Measurements from ENCODE around the gene PHF21A.

Gene PHF21A

DNA sequence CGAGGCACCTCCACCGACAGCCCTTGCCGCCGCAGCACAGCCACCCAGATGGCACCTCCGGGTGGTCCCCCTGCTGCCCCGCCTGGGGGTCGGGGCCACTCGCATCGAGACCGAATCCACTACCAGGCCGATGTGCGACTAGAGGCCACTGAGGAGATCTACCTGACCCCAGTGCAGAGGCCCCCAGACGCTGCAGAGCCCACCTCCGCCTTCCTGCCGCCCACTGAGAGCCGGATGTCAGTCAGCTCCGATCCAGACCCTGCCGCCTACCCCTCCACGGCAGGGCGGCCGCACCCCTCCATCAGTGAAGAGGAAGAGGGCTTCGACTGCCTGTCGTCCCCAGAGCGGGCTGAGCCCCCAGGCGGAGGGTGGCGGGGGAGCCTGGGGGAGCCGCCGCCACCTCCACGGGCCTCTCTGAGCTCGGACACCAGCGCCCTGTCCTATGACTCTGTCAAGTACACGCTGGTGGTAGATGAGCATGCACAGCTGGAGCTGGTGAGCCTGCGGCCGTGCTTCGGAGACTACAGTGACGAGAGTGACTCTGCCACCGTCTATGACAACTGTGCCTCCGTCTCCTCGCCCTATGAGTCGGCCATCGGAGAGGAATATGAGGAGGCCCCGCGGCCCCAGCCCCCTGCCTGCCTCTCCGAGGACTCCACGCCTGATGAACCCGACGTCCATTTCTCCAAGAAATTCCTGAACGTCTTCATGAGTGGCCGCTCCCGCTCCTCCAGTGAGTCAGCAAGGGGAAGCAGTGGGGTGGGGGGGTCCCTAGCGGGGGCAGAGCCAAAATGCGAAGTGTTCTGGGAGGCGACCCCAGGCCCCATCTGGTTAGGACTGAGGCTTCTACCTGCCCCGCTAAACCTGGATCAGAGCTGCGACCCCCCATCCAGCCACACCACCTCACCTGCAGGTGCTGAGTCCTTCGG is 218.5 kb downstream of the PHF21A start:
- no peak for DNase-seq (ENCODE audit: low spot score)

DNA sequence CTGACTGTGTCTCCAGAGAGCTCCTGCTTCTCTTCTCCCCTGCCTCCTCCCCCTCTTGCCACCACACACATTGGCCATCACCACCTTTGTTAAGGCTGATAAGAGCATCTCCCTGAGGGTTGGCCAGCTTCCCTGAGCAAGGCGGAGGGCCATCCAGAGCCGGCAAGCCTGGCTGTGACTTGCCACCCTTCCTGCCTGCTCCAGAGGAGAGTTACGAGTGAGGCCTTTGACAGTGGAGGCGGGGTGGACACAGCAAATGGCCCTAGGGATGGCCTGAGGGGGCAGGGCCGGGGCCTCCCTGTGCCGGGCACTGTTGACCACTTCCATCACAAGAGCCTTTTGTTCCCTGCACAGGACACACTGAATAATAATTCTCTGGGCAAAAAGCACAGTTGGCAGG is 219.6 kb downstream of the PHF21A start:
- no peak for DNase-seq (ENCODE audit: low spot score)

DNA sequence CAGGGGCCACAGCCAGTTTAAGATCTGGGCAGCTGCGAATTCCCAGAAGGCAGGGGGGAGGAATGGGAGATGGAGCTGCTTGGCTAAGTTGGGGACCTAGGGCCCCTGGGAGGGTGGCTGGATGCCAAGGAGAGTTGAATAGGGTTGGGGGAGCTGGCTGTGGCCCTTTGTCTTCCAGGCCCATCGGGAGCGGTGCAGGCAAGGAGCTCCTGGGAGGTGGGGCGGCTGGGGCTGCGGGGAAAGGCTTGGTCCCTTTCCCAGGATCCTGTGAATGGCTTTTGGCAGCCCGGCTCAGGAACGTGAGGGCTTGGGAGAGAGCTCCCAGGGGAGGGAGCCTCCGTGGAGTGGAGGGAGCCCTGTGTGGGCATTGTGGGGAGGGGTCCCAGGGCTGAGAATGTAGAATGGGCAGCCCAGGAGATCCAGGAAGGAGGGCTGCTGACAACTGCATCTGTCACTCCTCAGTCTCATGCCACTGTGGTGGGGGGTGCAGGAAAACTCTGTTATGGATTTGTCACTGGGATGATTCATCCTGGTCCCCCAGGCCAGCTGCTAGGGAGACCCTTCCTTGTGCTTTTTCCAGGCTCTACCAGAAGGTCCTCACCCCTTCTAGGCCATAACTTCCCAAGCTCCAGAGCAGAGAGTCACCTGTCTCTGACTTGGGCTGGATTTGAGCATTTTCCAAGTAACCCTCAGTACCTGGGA is 220.2 kb downstream of the PHF21A start:
- DNase-seq (ENCODE audit: low spot score): no peak

DNA sequence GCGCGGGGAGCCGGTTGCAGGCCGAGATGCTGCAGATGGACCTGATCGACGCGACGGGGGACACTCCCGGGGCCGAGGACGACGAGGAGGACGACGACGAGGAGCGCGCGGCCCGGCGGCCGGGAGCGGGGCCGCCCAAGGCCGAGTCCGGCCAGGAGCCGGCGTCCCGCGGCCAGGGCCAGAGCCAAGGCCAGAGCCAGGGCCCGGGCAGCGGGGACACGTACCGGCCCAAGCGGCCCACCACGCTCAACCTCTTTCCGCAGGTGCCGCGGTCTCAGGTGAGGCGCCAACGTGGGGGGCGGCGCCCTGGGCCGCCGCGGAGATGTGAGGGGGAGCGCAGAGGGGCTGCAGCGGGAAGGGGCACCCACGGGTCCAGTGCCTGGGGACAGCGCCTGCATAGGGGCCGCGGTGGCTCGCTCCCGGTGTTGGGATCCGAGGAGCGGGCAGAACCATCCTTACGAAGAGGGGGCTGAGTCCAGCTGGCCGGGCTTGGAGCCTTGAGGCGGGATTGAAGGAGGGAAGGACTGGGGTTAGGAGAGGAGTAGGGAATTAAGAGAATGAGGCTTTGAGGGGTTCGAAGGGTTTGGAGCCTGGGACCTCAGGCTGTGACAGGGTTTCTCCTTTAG is 221.0 kb downstream of the PHF21A start:
- peak; percentile 57 for DNase-seq (ENCODE audit: low spot score)

DNA sequence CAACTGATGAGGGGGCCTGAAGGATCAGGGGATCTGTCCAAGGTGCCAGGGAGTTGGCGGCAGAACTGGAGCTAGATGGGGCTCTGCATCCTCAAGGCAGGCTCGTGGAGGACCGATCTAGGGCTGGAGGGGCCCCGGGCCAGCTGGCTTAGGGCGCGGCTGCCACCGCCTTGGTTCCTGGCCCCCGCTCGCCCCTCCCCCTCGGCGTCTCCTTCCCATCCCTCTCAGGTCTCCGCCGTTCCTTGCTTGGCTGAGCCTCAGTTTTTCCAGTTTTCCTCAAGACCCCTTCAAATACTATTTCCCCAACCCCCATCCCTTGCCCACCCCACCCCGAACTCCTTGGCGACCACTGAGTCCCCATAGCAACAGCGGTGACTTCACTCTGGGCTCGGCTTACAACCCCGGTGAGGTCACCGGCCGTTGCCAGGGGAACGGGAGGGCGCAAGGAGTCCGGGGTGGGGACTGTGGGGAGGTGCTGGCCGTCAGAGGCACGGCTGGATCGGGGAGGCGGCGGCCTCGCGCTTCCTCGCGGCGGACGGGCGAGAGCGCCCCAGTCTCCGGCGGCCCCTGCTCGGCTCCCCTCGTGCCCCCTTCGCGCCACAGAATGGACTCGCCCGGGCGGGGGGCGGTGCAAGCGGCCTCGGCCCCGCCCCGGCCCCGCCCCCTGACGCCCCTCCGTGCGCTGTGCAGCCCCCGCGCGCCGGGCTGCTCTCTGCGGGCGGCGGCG is 221.6 kb downstream of the PHF21A start:
- peak; percentile 92 for DNase-seq (ENCODE audit: low spot score)

DNA sequence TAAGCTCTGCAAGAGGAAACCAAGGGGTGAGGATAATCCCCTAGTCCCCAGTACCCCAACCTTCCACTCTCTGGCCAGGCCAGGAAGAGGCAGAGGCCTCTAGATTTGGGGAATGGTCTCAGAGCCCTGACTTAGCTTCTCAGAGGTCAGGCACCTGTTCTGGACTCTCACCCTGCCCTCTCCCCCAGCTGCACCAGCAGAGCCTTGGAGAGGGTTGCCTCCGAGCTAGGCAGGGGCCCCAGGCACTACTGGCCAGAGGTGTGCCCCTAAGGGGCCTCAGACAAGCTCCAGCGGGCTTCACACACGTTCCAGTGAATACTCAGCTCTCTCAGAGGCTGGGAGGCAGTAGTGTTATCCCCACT is 222.2 kb downstream of the PHF21A start:
- DNase-seq (ENCODE audit: low spot score): no peak

DNA sequence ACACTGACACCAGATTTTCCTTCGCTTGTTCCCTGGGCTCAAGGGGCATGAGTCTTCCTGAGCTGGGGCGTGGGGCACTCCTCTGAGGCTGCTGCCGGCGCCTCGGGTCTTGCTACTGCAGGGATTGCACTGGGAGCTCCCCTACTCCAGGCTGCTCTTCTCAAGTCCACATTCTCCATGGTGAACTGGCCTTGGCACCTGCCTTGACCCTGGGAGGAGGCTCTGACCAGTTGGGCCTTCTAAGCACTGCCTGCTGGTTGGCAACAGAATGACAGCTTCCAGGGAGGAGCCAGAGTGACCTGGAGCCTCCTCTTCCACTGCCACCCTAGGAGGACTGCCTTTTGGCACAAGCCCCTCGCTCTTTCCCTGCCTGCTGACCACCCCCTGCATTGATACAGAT is 223.7 kb downstream of the PHF21A start:
- no peak for DNase-seq (ENCODE audit: low spot score)

DNA sequence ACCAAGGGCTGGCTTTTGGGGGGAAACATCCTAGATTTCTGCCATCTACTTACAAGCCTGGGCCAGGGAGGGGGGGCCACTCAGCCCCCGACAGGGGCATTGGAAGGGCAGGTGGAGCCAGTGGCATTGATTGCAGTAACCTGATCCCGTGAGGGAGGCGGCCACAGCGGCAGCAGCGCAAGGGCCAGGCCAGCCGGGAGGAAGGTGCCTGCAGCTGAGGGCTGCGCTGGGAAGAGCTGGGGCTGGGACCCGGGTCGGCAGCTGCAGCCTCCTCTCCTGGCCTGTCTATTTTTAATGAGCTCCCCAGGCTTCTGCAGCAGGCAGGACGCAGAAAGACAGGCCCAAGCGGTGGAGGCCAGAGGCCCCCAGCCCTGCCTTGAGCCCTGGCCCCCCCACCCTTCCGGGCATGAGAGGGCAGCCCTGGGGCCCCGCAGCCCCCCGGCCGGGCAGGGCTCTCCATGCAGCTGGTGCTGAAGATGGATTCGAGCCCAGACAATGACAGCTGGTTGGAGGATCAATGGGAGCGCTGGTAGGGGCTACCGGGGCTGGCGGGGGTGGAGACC is 224.8 kb downstream of the PHF21A start:
- peak; percentile 65 for DNase-seq (ENCODE audit: low spot score)

DNA sequence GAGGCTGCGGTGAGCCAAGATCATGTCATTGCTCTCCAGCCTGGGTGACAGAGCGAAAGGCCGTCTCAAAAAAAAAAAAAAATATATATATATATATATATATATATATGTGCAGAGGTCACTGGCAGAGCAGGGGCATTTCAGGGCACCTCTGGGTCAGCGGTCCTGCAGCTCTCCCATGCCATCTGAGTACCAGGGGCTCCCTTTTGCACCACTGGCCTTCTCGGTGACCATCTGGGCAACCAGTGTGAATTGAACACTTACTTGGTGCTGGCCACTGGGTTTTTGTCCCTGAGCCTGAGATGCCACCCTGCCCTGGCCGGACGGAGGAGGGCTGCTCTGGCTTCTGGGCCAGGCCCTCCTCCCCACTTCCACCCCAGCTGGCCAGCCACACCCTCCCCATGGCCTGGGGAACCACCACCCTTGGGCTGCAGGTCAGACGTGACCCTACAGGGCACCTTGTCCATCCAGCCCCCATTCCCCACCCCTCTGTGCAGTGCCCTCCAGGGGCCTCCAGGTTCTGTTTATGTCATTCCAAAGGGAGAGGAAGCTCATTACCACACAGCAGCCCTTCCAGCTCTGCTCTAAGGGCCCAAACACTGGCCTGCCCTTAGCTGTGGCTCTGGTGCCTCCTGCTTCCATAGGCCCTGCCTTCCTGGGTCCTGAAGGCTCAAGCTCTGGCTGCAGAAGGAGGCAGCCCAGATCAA is 225.5 kb downstream of the PHF21A start:
- no peak for DNase-seq (ENCODE audit: low spot score)

DNA sequence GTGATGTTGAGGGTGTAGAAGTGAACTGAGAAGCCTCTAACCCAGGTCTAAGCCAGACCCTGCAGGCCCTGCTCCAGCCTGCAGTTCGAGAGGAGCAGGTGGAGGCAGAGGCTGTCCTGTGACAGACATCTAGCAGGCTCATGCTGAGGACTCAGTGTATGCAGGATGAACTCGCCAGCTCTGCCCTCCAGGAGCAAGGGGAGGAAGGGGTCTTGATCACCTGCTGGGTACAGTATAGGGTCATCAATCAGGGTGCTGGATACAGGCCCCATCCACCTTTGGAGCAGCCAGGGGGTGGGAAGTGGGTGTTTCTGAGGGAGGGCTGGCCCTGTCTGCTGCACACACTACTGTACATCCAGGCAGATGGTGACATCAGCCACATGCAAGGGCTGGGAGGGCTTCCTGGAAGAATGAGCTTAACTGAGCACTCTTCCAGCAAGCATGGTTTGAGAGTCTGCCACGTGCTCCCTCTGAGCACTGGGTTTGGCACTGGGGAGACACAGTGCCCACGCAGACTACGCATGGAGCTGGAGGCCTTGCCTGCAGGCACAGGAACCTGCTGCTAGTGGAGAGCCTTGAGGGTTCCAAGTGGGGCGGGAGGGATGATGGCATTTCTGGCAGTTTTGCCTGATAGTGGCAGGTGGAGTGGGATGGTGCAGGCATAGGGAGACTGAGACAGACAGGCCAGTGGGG is 226.6 kb downstream of the PHF21A start:
- DNase-seq (ENCODE audit: low spot score): no peak

DNA sequence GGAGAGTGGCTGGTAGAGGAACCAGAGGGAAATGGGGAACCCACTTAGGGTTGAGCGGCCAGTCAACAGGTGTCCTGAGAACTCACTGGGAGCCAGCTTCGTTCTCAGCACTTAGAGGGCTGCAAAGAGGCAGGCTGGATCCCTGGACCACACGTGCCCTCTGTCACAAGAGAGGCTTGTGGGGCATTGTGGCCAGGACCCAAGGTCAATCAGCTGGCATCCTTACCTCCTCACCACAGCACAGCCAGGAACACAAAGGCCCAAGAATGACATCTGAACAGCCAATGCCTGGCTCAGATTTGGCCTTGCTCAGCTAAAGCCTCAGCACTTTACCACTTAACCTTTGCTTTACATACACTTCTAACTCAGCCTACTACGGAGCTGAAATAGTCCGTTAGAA is 228.4 kb downstream of the PHF21A start:
- no peak for DNase-seq (ENCODE audit: low spot score)

DNA sequence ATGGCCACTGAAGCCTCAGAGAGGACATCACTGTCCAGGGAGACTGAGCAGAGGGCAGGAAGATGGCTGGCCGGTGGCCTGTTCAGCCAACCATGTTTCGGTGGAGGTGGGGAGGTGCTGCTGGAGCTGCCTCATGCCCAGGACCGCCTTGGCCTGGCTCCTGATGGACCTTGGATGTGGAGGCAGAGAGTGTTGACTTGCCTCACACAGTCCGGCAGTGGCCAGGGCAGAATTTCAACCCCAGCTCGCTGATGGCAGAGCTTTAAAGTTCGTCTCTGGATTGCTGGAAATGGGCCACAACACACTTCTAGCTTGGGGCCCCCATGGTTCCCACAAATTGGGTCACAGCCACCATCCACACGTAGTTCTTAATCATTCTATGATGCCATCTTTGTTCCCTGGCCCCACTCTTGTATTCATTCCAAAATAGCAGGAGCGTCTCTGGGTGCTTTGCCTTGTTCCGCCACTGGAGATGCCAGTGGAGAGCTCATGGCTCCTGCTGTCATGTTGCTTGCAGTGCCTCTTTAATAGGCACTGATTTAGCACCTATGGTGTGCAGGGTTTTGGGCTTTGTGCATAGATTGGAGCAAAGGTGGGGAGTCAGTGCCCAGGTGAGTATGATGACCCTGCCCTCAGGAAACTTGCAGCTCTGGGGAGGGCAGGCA is 230.2 kb downstream of the PHF21A start:
- no peak for DNase-seq (ENCODE audit: low spot score)

DNA sequence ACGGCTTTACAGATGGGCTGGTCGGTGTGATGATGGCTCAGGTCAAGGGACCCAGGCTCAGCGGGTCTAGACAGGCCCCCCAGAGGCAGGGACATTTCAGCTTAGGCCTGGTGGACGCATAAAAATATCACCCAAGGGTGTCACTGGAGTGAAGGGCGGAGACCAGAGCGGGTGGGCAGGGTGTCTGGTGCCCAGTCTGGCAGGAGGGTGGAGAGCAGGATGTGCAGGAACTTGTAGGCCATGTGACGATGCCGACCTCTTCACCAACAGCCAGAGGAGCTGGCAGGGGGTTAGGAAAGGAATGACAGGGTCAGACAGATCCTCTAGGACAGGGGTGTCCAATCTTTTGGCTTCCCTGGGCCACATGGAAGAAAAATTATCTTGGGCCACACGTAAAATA is 231.3 kb downstream of the PHF21A start:
- DNase-seq (ENCODE audit: low spot score): no peak

DNA sequence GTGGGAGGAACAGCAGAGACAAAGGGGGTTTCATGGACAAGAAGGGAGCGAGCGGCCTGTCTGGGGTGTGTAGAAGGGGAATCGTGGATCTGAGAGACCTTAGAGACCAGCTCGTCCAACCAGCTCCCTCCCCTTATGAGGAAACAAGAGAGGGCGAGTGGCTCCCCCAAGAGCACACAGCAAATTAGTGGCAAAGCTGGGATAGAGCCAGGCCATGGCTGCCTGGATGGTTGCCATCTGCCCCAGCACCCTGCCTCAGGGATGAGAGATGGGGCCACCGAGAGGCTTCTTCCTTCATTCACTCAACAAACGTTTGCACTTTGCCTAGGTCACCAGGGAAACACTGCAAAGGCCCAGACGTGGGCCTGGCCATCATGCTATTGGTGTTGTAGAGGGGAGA is 231.7 kb downstream of the PHF21A start:
- DNase-seq (ENCODE audit: low spot score): no peak

DNA sequence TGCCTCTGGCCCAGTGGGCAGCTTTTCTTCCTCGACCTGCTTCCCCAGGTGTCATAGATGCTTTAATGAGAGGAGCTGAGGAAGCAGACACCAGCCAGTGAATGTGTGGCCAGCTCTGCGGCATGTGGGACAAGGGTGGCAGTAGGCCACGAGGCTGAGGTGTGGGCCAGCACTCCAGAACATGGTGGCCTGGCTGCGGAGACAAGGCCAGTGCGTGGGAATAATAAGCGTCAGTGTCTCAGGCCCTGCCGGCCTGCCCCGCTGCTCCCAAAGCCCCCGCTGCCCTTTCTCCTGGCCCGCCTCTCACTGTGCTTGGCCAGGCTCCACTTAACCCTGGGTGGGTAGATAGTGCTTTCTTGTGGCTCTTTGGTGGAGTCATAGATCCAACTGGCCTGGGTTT is 233.7 kb downstream of the PHF21A start:
- DNase-seq (ENCODE audit: low spot score): no peak

DNA sequence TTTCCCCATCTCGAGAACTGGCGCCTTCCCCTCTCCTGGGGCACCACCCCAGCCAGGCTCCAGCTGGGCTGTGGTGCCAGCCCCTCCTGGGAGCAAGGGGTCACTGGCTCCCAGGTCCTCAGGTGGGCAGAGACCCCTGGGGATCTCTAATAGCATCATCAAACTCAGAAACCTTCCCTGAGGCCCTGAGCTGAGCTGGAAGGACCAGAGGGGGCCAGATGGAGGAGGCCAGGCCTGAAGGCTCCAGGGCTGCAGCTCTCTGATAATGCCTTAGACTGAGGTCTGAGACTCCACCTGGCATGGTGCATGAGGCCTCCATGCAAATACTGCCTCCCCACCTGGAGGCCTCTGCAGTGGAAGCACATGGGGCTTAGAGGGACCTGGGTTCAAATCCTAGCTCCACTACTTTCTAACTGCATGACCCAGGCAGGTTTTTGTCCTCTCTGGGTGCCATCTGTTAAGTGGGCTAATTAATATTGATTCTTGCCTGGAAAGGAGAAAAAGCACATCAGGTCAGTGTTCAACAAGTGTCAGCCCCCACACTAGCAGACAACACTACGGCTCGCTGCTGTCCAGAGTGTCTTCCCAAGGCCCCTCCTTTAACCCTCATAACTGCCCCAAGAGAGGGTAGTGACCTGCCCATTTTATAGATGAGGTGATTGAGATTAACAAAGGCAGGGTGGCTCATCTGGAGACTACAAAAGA is 234.3 kb downstream of the PHF21A start:
- DNase-seq (ENCODE audit: low spot score): no peak

DNA sequence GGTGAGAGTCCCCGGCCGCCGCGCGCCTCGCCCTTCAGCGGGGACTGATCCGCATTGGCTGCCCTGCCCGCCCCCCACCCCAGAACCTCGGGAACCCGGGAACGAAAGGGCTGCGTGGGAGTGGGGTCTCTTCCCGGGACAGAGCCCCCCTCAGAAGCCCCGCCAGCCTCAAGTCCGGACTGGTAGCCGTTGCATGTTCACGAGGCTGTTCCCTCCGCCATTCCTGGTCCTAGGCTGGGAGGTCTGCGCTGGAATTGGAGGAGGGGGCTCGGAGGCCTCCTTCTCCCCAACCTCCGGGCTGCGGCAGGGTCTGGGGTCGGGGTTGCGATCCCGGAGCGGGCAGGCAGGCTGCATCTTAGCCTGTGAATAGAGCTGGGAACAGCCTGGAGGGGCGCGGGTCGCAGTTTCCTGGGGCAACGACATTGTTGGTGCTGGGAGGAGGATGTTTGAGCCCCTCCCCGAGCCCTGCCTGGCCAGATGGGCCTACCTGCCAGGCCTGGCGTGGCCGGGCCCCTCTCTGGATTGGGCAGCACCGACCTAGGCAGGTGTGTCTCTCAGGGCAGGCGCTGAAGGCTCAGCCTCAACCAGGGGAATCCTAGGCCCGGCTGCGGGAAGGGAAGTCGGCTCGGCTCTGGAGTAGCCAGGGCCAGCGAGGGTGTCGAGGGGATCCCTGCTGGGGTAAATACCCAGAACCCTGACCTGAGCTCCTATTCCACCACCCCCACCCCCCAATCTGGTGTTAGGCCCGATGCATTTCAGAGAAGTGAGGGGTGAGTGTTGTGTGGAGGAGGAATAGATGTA is 235.1 kb downstream of the PHF21A start:
- peak; percentile 56 for DNase-seq (ENCODE audit: low spot score)

DNA sequence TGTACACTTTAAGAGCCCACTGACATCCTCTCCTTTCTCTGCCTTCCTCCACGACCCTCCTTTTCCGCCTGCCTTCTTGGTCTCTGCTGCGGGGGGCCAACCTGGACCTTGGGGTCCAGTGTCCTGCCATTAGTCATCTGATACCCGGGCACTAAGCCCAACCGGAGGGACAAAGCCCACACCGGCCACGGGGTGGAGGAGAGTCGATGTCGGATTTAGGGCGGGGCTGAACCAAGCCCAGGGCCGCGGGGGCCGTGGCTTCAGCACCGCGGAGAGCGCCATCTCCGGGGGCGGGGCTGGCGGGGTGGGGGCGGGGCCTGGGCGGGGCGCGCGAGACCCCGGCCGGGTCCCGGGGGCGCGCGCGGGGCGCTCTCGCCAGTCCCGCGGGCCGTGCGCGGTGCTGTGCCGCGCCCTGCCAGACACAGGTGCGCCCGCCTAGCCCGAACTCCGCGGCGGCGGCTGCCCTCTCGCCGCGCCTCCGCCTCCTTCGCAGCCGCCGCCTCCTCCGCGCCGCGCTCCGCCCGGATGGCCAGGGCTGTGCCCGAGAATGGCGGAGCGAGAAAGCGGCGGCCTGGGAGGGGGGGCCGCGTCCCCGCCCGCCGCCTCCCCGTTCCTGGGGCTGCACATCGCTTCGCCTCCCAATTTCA is 235.9 kb downstream of the PHF21A start, which contains the start of gene MAPK8IP1:
Gene MAPK8IP1, plus strand, starts transcription at position 378 of the 647 bp plus-strand sequence. Its CDS starts 170 bp downstream, at position 548.
- peak; percentile 97 for DNase-seq (ENCODE audit: low spot score)

Data from D341Med (cell line).